ENCODE data around the gene AKAP7.

- TF ChIP-seq CTCF (tag by site-specific recombination; IDR thresholded peaks at IDR 0.05) (no peak), PBX3 (CRISPR knock-in tag; IDR thresholded peaks at IDR 0.05) (no peak), OSR2 (tag by site-specific recombination; IDR thresholded peaks at IDR 0.05) (no peak), ZNF362 (tag by site-specific recombination; IDR thresholded peaks at IDR 0.05) (no peak), SP2 (tag by site-specific recombination; IDR thresholded peaks at IDR 0.05) (no peak), MEIS1 (CRISPR knock-in tag; IDR thresholded peaks at IDR 0.05; ENCODE audit: borderline replicate concordance) (no peak), RBAK (tag by site-specific recombination; IDR thresholded peaks at IDR 0.05) (no peak)
Measured at GRCh38 chr6:131295081-131295480, 159.8 kb downstream of the AKAP7 start.
